ENCODE measurements around the gene SMYD2.
A peak's percentile ranks its signal among the peaks of the same experiment; 100 is the strongest.

Gene SMYD2

DNA sequence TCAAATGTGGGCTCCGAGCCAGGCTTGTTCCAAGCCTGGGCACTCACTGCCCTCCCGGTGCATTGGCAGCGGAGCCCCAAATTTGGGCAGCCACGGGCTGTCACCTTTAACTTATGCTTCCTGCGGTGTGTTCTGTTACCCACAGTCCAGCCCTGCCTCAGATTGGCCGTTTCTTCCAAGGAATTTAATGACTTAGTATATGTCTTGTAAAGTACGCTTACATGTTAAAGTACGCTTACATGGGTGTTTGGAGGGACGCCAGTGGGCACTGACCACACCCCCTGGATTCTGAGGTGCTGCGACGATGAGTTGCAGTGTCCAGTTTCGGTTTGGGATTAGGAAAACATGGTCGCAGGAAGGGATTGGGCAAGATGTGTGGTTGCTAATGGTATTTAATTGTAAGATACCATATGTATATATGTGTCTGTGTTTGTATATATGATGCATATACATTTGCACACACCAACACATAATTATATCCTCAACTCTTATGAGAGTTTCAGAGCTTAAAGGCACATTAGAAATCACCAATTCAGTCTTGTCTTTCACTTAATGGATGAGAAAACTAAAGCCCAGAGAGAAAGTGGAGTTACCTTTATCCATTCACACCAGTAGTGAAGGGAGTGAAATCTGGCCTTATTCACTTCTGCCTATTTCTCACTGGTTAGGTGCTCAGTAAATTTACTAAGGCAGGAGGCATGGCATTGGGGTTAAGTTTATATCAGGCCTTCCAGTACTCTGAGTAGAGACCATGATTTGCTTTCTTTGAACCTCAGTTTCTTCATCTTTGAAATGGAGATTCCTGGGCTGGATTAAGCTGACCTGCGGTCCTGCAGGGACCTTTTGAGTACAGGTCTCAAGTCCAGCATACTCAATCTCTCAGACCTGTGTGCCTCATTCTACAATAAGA, 1.0 kb downstream of the SMYD2 start:
- TF ChIP-seq POLR2A (IDR thresholded peaks at IDR 0.05; ENCODE audit: low read length), result no peak
- no peak for TF ChIP-seq GATA1 (IDR thresholded peaks at IDR 0.05; ENCODE audit: low read depth, low read length)

DNA sequence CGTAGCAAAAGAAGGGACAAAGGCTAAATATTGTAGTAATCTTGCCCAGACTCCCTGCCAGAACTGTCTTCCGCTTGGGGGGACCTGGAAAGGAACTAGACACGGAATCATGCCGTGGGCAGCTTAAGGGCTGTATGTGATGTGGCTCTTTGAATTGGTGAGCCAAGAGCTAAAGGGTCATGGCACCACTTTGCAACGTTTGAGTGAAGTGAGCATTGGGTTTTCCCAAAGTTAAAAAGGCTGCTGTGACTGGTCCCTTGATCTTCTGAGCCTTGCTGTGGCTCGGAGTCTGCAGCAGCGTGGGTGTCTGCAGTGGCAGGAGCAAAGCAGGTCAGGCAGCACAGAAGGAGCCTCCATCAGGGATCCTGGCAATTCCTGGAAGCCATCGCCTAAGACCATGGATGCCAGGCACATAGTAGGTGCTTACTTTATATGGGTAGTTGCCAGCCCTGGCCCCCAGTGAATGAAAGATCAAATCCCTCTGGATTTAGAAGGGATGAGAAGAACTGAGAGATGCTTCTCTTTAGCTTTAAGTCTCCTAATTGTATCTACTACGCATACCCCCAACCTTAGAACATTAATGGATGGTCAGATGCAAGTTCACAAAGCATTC, 1.8 kb downstream of the SMYD2 start:
- no peak for DNase-seq
- TF ChIP-seq GATA1 (IDR thresholded peaks at IDR 0.05; ENCODE audit: low read depth, low read length) (no peak), POLR2A (IDR thresholded peaks at IDR 0.05; ENCODE audit: low read length) (no peak)

More for the DNA sequence above, 1.0 kb downstream of the SMYD2 start:
- peak; percentile 41 to 47 for DNase-seq

DNA sequence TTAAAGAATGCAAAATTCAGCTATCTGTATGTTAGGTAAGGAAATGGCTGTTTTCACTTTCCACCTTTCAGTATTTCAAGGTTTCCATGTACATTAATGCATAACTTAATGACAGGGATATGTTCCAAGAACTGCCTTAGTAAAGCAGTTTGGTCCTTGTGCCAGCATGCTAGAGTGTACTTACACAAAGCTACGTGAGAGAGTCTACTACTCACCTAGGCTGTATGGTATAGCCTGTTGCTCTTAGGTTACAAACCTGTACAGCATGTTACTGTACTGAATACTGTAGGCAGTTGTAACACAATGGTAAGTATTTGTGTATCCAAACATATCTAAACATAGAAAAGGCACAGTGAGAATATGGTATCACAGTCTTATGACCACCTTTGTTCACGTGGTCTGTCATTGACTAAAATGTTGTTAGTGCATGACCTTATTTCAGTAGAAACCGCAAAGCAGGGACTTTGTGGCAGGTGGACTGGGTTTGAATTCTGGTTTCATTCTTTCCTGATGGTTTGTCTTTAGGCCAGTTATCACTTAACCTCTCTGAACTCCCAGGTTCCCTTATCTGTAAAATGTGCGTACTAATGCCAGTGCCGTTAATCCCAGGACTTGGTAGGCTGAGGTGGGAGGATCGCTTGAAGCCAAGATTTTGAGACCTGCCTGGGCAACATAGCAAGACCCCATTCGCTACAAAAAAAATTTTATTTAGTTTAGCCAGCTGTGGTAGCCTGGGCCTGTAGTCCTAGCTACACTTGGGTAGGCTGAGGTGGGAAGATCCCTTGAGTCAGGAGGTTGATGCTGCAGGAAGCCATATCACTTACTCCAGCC, 4.9 kb downstream of the SMYD2 start:
- no peak for DNase-seq
- TF ChIP-seq GATA1 (IDR thresholded peaks at IDR 0.05; ENCODE audit: low read depth, low read length) (no peak), POLR2A (IDR thresholded peaks at IDR 0.05; ENCODE audit: low read length) (no peak)

DNA sequence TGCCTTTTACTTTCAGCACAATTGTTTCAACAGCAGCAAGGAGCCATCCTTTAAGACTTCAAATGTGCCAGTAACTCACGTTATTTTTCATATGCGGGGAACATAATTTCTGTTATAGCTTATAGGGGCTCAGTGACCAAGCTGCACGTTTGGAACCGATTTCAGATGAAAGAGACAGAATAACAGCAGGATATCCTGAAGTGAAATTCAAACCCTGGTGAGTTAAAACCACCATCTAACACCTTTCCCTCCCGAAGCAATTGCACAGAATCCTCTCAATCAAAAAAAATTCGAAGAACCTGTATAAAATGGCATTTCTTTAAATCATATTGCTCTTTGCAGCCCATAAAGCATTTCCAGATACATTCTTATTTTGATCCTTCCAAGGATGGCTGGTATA, 6.9 kb downstream of the SMYD2 start:
- no peak for DNase-seq
- TF ChIP-seq GATA1 (IDR thresholded peaks at IDR 0.05; ENCODE audit: low read depth, low read length) (no peak), POLR2A (IDR thresholded peaks at IDR 0.05; ENCODE audit: low read length) (no peak)

DNA sequence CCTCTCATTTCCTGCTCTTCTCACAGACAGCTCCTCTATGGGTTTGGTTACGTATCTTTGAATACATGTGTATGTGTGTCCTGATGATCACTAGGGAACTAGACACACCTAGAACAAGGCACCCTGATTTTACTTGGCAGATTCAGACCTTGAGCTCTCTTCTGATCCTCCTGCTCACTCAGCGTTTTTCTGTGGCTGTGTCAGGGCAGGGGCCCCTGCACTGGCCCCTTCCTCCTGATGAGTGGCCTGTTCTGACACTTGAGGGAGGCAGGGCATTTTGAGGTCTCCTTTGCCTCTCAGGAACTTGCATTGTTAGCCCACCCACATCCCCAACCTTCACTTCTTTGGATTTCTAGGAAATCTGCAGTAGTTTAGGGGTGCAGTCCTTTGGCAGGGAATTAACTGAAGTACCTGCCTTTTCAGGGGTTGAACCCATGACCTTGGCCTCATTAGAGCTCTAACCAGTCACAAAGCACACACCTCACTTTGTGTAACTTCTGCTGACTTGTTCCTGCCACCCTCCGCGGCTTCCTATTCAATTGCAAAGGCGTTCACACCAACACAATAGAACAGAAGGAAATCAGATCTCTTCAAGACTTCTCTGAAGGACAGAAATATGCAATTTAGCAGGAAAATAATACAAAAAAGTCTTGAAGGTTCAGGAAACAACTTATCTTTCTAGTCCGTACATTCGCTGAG, 8.8 kb downstream of the SMYD2 start:
- TF ChIP-seq POLR2A (IDR thresholded peaks at IDR 0.05; ENCODE audit: low read length) (no peak), GATA1 (IDR thresholded peaks at IDR 0.05; ENCODE audit: low read depth, low read length) (no peak)
- no peak for DNase-seq

DNA sequence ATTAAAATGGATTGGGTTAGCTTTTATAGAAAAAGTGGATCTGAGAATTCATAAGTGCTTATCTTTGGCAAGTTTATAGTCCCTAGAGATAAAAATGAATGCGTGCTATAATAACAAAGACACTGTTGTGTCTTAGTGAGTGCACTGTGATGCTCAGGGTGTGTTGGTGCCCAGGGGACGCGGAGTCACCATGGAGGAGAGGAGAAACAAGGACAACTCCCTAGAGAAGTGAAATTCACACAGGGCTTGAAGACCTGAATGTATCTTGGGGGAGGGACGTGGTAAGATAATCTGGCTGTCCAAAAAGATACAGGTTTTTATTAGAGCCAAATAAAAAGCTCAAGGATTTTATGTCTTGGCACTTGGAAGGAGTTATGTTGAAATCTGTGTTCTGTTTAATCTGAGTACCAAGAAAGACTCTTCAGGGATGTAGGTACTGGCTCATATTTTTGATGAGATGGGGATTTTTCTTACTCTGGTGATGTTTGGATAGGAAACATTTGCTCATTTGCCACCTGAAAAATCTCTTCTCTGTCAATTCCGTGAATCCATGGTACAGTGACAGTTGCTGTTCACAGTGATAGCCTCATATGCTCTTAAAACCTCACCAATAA, 9.6 kb downstream of the SMYD2 start:
- DNase-seq, result no peak
- TF ChIP-seq POLR2A (IDR thresholded peaks at IDR 0.05; ENCODE audit: low read length) (no peak), GATA1 (IDR thresholded peaks at IDR 0.05; ENCODE audit: low read depth, low read length) (no peak)

DNA sequence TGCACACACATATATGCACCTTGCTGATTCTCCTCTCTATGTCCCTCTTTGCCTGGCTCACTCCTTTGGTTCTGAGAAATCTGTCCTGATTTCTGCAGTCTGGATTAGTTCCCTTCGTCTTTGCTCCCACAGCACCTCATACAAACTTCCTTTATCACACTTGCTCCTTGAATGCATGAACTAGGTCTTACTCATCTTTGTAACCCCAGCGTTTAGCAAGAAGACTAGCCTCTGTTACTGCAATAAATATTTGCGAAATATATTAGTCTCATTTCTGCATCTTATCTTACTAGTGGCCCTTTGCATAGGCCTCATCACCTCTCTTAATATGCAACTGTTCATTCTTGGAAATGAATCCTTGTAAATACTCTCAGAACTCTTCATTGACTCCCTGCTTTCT, 11.4 kb downstream of the SMYD2 start:
- no peak for TF ChIP-seq POLR2A (IDR thresholded peaks at IDR 0.05; ENCODE audit: low read length)
- DNase-seq, result no peak

DNA sequence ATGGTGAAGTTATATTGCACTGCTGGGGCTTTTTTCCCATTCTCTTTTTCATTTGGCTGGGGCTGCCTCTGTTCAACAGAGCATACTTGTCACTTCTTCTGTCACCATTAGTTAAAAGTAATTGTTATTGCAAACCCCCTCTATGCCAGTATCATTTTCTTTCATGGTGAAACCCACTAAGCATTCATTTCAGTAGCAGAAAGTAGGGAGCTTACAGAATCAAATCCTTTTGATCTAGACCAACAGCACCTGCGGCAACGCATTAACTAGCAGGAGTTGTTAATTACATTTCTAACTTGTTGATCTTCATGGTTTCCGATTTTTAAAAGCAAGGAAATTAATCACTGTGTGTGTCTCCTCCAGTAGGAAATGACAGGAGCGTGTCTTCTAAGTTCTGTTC, 15.0 kb downstream of the SMYD2 start:
- no peak for TF ChIP-seq POLR2A (IDR thresholded peaks at IDR 0.05; ENCODE audit: low read length)
- TF ChIP-seq GATA1 (IDR thresholded peaks at IDR 0.05; ENCODE audit: low read depth, low read length), result no peak
- no peak for DNase-seq

DNA sequence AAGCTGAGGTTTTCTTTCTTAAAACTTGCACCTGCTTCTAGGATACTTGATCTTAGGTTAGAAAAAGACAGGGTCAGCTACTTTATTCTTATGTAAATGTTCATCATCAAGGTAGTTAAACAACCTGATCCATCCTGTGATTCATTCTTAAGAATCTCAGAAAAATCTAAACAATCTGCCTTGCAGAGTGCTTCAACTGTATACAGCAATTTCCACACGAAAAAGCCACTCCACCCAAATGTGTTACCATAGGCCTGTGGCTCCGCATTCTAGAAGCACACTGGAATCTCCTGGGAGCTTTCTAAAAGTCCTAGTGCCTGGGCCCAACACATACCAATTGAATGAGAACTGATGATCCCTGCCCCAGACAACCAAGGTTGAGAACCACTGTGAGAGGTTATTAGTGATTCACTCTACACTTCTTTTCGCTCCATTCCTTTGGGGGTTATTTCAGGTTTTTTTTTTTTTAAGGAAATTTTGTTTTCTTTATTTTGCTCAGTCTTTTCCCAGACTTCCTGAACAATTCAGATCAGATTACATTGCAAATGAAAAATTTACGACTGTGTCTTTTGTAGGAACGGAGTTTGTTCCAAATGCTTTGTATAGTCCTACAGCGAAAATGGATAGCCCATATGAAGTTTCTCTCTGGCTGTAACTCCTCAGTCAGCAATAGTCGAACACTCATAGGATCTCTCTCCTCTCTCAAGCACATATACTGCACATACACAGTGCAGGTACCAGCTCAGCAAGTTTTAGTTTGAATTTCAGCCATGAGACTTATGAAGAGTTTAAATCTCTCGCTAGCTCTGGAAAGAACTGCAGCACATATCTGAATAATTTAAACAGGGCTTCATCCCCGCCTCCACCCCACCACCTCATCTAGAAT, 16.1 kb downstream of the SMYD2 start:
- TF ChIP-seq POLR2A (IDR thresholded peaks at IDR 0.05; ENCODE audit: low read length) (no peak), GATA1 (IDR thresholded peaks at IDR 0.05; ENCODE audit: low read depth, low read length) (no peak)
- DNase-seq, result no peak

DNA sequence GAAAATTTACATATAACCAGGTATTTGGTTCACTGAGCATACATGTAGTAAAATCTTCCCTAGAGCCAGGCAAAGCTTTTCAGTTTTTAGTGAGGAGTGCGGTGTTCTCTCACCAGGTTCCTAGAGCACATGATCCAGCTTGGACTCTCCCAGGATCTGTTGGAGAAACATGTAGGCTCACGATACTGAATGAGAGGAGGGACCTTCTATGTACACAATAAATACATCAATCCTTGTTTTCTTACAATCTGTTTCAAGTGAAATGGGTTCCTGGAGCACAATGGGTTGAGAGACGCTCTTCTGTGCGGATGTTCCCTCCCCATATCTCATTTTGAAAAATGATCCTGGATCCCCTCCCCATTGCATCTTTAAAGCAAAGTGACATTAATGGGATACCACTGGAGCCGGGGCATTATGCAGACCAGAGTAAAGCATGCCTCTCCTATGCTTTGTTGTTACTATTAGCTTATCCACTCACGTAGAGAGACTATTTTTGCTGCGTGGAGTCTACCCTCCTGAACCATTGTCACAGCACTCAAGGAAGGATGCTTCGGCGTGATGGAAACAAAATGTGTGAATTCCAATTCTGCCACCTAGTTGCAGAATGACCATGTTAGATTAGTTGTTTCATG, 19.3 kb downstream of the SMYD2 start:
- no peak for DNase-seq
- TF ChIP-seq POLR2A (IDR thresholded peaks at IDR 0.05; ENCODE audit: low read length) (no peak), GATA1 (IDR thresholded peaks at IDR 0.05; ENCODE audit: low read depth, low read length) (no peak)

DNA sequence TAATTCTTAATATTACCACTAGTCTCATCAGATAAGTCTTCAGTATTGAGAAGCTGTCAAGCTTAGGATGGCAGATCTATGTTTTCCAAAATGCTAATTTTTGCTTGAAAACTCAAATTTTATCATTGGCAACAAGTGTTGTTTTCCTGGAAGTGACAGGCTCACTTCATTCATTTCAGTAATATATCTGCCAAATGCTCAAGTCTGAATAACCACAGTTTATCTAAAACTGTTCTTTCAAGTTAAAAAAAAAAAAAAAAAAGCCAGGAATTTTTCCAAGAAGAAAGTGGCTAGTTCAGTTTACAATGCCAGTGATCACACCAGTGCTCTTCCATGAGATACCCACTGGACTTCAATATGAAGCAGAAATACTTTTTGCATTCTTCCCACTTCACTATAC, 20.6 kb downstream of the SMYD2 start:
- DNase-seq, result no peak
- TF ChIP-seq GATA1 (IDR thresholded peaks at IDR 0.05; ENCODE audit: low read depth, low read length), result no peak
- TF ChIP-seq POLR2A (IDR thresholded peaks at IDR 0.05; ENCODE audit: low read length), result no peak
